KMS-11 (cell line): Measurements from ENCODE around the gene AASDHPPT.
"Not testable (repeated sequence)": the region's sequence is repeated elsewhere in the genome, so short reads cannot be mapped to it uniquely, and the experiment has no call there.

Source experiments
- H2AFZ ChIP-seq: fragments of 200-600 bp; sonication (generic); 2 replicates; pipeline ENCODE4 v1.6.1; 2016; ENCODE audit warnings: antibody characterized with exemption, mixed run types, low read depth
- H3K27ac ChIP-seq: fragments of 200-600 bp; sonication (generic); 2 replicates; pipeline ENCODE4 v1.6.1; 2016; ENCODE audit warnings: mild to moderate bottlenecking, mixed run types
- H3K27me3 ChIP-seq: fragments of 200-600 bp; sonication (generic); 2 replicates; pipeline ENCODE4 v1.6.1; 2017; ENCODE audit warnings: mild to moderate bottlenecking, low read depth, mixed run types, moderate library complexity; ENCODE audit not compliant: insufficient read depth
- H3K36me3 ChIP-seq: fragments of 200-600 bp; sonication (generic); 2 replicates; pipeline ENCODE4 v1.6.1; 2017; ENCODE audit warnings: mild to moderate bottlenecking, mixed run types; ENCODE audit not compliant: insufficient read depth
- H3K4me1 ChIP-seq: fragments of 200-600 bp; sonication (generic); 2 replicates; pipeline ENCODE4 v1.6.1; 2016; ENCODE audit warnings: mild to moderate bottlenecking, low read depth, mixed run types; ENCODE audit not compliant: poor library complexity, severe bottlenecking
- H3K4me2 ChIP-seq: fragments of 200-600 bp; sonication (generic); 2 replicates; pipeline ENCODE4 v1.7.0; 2016; ENCODE audit warnings: mild to moderate bottlenecking, mixed run types
- H3K4me3 ChIP-seq: fragments of 200-600 bp; sonication (generic); IDR thresholded peaks from 2 replicates; pipeline ENCODE4 v1.6.1; 2017; ENCODE audit warnings: low read depth, low read length, mixed read lengths; ENCODE audit not compliant: insufficient read depth
- H3K79me2 ChIP-seq: fragments of 200-600 bp; sonication (generic); 2 replicates; pipeline ENCODE4 v1.6.1; 2016; ENCODE audit warnings: low read depth, mixed run types; ENCODE audit not compliant: insufficient read depth
- H3K9ac ChIP-seq: fragments of 200-600 bp; sonication (generic); 2 replicates; pipeline ENCODE4 v1.6.1; 2016; ENCODE audit warnings: mild to moderate bottlenecking, mixed run types
- H4K20me1 ChIP-seq: fragments of 200-600 bp; sonication (generic); 2 replicates; pipeline ENCODE4 v1.6.1; 2016; ENCODE audit warnings: mild to moderate bottlenecking, mixed run types; ENCODE audit not compliant: insufficient read depth
- CTCF ChIP-seq: fragments of 200-600 bp; sonication (generic); conservative IDR thresholded peaks from 2 replicates; pipeline ENCODE4 v1.6.1; 2017; ENCODE audit warnings: low read depth, mild to moderate bottlenecking, antibody characterized with exemption, low read length, moderate library complexity, mixed read lengths

Gene AASDHPPT

GRCh38 chr11:106051103-106051502 is 26.4 kb upstream of the AASDHPPT start:
- H3K79me2 ChIP-seq = no peaks in the 10 kb centered on the region
- H3K4me3 ChIP-seq = no peak overlapping the region
- no peaks in the 10 kb centered on the region for H3K27me3 ChIP-seq
- no peaks in the 10 kb centered on the region for H4K20me1 ChIP-seq
- H2AFZ ChIP-seq = no peak overlapping the region
- no peak overlapping the region for H3K4me2 ChIP-seq
- TF ChIP-seq CTCF = no peak
- H3K9ac ChIP-seq = no peak overlapping the region
- H3K4me1 ChIP-seq = no peaks in the 10 kb centered on the region
- H3K27ac ChIP-seq = no peak overlapping the region
- no peaks in the 10 kb centered on the region for H3K36me3 ChIP-seq

- H2AFZ ChIP-seq, H4K20me1 ChIP-seq, H3K9ac ChIP-seq, H3K27me3 ChIP-seq, H3K79me2 ChIP-seq, H3K27ac ChIP-seq, H3K36me3 ChIP-seq, H3K4me3 ChIP-seq, H3K4me2 ChIP-seq: not testable (repeated sequence)
- H3K4me1 ChIP-seq = peaks cover 22% of the 10 kb centered on the region
Observed at GRCh38 chr11:106058377-106058776, 19.1 kb upstream of the AASDHPPT start.

GRCh38 chr11:106059617-106060016 is 17.8 kb upstream of the AASDHPPT start:
- Histone ChIP-seq H3K27me3 (no peaks in the 10 kb centered on the region), H4K20me1 (no peaks in the 10 kb centered on the region), H3K79me2 (no peaks in the 10 kb centered on the region), H3K27ac (no peak overlapping the region), H3K9ac (no peak overlapping the region), H3K4me2 (no peak overlapping the region), H2AFZ (no peak overlapping the region), H3K4me1 (peaks cover 27% of the 10 kb centered on the region), H3K36me3 (no peaks in the 10 kb centered on the region), H3K4me3 (no peak overlapping the region)
- TF ChIP-seq CTCF = no peak

- no peak for TF ChIP-seq CTCF
- H3K4me1 ChIP-seq = peaks cover 27% of the 10 kb centered on the region
Observed at GRCh38 chr11:106061249-106061784, 16.1 kb upstream of the AASDHPPT start.

More at GRCh38 chr11:106061249-106061784, 16.1 kb upstream of the AASDHPPT start:
- Histone ChIP-seq H4K20me1 (no peaks in the 10 kb centered on the region), H3K27ac (no peak overlapping the region), H3K79me2 (no peaks in the 10 kb centered on the region), H3K4me2 (no peak overlapping the region), H2AFZ (no peak overlapping the region), H3K9ac (no peak overlapping the region), H3K36me3 (no peaks in the 10 kb centered on the region), H3K4me3 (no peak overlapping the region), H3K27me3 (no peaks in the 10 kb centered on the region)
